ENCODE measurements around the gene LMAN2.

LMAN2 gene

DNA sequence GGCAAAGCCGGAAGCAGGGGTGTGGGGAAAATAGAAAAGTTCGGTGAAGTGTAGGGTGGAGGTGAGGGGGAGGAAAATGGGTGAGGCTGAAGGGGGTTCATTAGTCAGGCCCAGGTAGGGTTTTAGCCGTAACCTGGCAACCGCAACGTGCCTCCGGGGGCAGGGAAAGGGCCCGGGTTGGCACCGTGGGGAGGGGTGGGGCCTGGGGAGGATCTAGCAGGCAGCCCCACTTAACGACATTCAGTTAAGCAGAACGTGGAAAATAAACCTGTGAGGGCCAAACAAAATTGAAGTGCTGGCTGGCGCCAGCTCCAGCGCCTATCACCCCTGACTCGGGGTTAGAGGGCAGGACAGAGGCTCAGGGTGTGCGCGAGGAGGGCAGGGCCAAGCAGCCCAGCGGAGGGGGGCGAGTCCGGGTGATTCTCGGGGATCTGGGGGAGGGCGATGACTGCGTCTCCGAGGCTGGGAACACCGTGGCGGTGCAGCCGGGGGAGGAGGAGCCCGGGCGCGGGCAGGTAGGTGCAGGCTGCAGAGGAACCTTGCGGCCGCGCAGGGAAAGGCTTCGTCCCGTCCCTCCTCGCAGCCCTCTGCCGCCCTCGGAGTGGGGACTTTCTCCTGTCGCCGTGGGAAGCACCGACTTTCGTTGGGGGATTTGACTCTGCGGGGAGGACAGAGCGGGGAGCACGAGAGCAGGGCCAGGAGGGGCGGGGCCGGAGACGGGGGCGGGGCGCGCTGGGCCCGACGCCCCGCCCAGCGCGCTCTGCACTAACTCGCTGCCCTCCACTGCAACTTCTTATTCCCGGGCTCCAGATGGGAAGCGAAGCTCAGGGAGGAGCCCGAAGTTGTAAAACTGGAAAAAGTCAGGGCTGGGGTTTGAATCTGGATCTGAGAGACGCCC lies 11.4 kb upstream of the LMAN2 start (continued):
- no peak for TF ChIP-seq ZNF585B (tag by site-specific recombination; IDR thresholded peaks at IDR 0.05)
- TF ChIP-seq, protein P1, sequence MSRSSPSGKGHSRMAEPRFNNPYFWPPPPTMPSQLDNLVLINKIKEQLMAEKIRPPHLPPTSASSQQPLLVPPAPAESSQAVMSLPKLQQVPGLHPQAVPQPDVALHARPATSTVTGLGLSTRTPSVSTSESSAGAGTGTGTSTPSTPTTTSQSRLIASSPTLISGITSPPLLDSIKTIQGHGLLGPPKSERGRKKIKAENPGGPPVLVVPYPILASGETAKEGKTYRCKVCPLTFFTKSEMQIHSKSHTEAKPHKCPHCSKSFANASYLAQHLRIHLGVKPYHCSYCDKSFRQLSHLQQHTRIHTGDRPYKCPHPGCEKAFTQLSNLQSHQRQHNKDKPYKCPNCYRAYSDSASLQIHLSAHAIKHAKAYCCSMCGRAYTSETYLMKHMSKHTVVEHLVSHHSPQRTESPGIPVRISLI (tag by site-specific recombination; IDR thresholded peaks at IDR 0.05) = no peak
- TF ChIP-seq, protein P2, sequence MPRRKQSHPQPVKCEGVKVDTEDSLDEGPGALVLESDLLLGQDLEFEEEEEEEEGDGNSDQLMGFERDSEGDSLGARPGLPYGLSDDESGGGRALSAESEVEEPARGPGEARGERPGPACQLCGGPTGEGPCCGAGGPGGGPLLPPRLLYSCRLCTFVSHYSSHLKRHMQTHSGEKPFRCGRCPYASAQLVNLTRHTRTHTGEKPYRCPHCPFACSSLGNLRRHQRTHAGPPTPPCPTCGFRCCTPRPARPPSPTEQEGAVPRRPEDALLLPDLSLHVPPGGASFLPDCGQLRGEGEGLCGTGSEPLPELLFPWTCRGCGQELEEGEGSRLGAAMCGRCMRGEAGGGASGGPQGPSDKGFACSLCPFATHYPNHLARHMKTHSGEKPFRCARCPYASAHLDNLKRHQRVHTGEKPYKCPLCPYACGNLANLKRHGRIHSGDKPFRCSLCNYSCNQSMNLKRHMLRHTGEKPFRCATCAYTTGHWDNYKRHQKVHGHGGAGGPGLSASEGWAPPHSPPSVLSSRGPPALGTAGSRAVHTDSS (tag by site-specific recombination; IDR thresholded peaks at IDR 0.05) = no peak
- no peak for TF ChIP-seq ZFP69B (tag by site-specific recombination; IDR thresholded peaks at IDR 0.05)
- no peak for TF ChIP-seq ZNF596 (tag by site-specific recombination; IDR thresholded peaks at IDR 0.05)
- no peak for TF ChIP-seq ZBTB21 (tag by site-specific recombination; IDR thresholded peaks at IDR 0.05)
- no peak for TF ChIP-seq ZNF626 (tag by site-specific recombination; IDR thresholded peaks at IDR 0.05)
- TF ChIP-seq, protein P3, sequence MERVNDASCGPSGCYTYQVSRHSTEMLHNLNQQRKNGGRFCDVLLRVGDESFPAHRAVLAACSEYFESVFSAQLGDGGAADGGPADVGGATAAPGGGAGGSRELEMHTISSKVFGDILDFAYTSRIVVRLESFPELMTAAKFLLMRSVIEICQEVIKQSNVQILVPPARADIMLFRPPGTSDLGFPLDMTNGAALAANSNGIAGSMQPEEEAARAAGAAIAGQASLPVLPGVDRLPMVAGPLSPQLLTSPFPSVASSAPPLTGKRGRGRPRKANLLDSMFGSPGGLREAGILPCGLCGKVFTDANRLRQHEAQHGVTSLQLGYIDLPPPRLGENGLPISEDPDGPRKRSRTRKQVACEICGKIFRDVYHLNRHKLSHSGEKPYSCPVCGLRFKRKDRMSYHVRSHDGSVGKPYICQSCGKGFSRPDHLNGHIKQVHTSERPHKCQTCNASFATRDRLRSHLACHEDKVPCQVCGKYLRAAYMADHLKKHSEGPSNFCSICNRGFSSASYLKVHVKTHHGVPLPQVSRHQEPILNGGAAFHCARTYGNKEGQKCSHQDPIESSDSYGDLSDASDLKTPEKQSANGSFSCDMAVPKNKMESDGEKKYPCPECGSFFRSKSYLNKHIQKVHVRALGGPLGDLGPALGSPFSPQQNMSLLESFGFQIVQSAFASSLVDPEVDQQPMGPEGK (tag by site-specific recombination; IDR thresholded peaks at IDR 0.05) = peak; percentile 67
- TF ChIP-seq, protein P4, sequence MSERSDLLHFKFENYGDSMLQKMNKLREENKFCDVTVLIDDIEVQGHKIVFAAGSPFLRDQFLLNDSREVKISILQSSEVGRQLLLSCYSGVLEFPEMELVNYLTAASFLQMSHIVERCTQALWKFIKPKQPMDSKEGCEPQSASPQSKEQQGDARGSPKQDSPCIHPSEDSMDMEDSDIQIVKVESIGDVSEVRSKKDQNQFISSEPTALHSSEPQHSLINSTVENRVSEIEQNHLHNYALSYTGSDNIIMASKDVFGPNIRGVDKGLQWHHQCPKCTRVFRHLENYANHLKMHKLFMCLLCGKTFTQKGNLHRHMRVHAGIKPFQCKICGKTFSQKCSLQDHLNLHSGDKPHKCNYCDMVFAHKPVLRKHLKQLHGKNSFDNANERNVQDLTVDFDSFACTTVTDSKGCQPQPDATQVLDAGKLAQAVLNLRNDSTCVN (tag by site-specific recombination; optimal IDR thresholded peaks at IDR 0.05) = peak; percentile 50
- TF ChIP-seq PRDM1 (tag by site-specific recombination; IDR thresholded peaks at IDR 0.05) = peak; percentile 88
- peak; percentile 65 for TF ChIP-seq SP2 (tag by site-specific recombination; IDR thresholded peaks at IDR 0.05)
- TF ChIP-seq ZNF16 (tag by site-specific recombination; IDR thresholded peaks at IDR 0.05; ENCODE audit: low read depth) = no peak
- TF ChIP-seq ZNF37A (tag by site-specific recombination; IDR thresholded peaks at IDR 0.05) = no peak
- TF ChIP-seq KLF9 (tag by site-specific recombination; IDR thresholded peaks at IDR 0.05; ENCODE audit: low read depth) = peak; percentile 87

DNA sequence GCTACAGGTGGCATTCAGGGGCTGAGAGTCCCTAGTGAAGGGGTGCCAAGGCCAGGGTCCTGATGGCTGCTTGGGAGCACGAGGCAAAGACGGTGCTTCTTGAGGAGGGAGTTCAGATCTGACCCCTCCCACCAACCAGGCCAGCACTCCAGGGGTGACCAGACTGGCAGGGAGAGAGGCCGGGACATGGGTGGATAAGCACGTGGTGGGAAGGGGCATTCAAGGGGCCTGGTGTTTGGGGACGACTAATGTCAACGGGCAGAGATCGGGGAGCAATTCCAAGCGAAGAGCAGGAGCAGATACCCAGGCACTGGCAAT lies 10.8 kb upstream of the LMAN2 start:
- no peaks in the 10 kb centered on the region for H3K36me3 ChIP-seq (ENCODE audit: control insufficient read depth in 2 of 2, insufficient read depth in 1 of 2, low read length in 2 of 2)
- ChIA-PET POLR2A (no interaction called here), CTCF (interaction anchor here (1.4 to 1.8 kb wide), 2 partner anchors 9 to 16 kb away, joined by 3 to 6 read pairs; no protein-coding TSS in a partner anchor)
- peaks cover 2% of the 10 kb centered on the region; the same call in 1 of the 2 replicates for H3K4me1 ChIP-seq (ENCODE audit: control insufficient read depth, insufficient read depth, low read length)
- no peak overlapping the region for H3K27ac ChIP-seq (ENCODE audit: extremely low read depth, low read depth, low read length)
- H3K9me3 ChIP-seq (ENCODE audit: control insufficient read depth, insufficient read depth, low read depth, low read length) = no peaks in the 10 kb centered on the region
- peak; percentile 95 for TF ChIP-seq SCRT2 (tag by site-specific recombination; IDR thresholded peaks at IDR 0.05)
- peak; percentile 86 for TF ChIP-seq SCRT1 (tag by site-specific recombination; IDR thresholded peaks at IDR 0.05; ENCODE audit: borderline replicate concordance)
- TF ChIP-seq ZNF266 (tag by site-specific recombination; IDR thresholded peaks at IDR 0.05; ENCODE audit: low read depth) = no peak
- H3K4me3 ChIP-seq (ENCODE audit: low read depth, low read length) = no peak overlapping the region
